ENCODE data around the gene ASAP2.
"Not testable (repeated sequence)": the region's sequence is repeated elsewhere in the genome, so short reads cannot be mapped to it uniquely, and the experiment has no call there.

DNA sequence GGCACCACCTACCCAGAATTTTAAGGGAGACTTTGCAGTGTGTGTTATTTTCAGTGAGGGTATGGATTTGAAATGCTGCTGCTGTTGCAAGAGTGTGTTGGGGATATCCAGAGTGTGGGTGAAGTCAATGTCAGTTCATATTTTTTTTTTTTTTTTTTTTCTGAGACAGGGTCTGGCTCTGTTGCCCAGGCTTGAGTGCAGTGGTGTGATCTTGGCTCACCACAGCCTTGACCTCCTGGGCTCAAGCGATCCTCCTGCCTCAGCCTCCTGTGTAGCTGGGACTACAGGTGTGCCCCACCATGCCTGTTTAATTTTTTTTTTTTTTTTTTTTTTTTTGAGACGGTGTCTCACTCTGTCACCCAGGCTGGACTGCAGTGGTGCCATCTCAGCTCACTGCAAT lies 9.5 kb downstream of the ASAP2 start:
- not testable (repeated sequence) for TF ChIP-seq CTCF (conservative IDR thresholded peaks at IDR 0.05; ENCODE audit: low read length); EZH2phosphoT487 (IDR thresholded peaks at IDR 0.05; ENCODE audit: borderline replicate concordance, low read depth, low read length)
